ENCODE results near the gene PANX1. TPM values are rescaled to one million over a fixed set of nuclear protein-coding genes. Genes with fewer than 3 reads are reported as not detected.
A peak's percentile ranks its signal among the peaks of the same experiment; 100 is the strongest.

PANX1 gene
- polyA plus RNA-seq, 1 experiment = 52.9 TPM

GRCh38 chr11:94179696-94180095, 51.1 kb downstream of the PANX1 start:
- CTCF ChIA-PET = no interaction called here

DNA sequence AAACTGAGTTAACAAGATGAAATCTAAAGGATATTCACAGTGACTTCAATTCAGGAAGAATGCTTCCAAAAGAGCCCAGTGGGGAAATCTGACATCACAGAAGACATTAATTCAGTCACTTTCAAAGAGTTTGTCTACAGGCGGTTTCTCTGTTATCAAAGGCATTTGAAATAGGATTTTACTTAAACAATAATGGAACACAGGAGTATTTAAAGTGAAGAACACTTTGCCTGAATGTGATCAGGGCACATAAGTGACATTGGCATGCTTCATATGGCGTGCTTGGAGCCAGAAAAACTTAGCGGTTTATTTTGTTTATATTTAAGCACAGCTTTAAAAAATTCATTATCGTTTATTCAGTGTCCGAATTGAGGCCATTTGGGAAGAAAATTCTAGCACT, 52.9 kb downstream of the PANX1 start:
- TF ChIP-seq, protein P1, sequence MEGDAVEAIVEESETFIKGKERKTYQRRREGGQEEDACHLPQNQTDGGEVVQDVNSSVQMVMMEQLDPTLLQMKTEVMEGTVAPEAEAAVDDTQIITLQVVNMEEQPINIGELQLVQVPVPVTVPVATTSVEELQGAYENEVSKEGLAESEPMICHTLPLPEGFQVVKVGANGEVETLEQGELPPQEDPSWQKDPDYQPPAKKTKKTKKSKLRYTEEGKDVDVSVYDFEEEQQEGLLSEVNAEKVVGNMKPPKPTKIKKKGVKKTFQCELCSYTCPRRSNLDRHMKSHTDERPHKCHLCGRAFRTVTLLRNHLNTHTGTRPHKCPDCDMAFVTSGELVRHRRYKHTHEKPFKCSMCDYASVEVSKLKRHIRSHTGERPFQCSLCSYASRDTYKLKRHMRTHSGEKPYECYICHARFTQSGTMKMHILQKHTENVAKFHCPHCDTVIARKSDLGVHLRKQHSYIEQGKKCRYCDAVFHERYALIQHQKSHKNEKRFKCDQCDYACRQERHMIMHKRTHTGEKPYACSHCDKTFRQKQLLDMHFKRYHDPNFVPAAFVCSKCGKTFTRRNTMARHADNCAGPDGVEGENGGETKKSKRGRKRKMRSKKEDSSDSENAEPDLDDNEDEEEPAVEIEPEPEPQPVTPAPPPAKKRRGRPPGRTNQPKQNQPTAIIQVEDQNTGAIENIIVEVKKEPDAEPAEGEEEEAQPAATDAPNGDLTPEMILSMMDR (IDR thresholded peaks at IDR 0.05; ENCODE audit: low read depth, low read length) = no peak
- Histone ChIP-seq H3K9me3 (ENCODE audit: control insufficient read depth, insufficient read depth, low read length) (peaks cover 5% of the 10 kb centered on the region; the same call in 1 of the 2 replicates), H3K27ac (ENCODE audit: low read depth, low read length) (peak overlapping the region; percentile 32), H3K4me3 (ENCODE audit: low read depth, low read length) (no peak overlapping the region), H3K27me3 (ENCODE audit: control insufficient read depth, insufficient read depth, low read length) (no peaks in the 10 kb centered on the region)
- POLR2A ChIA-PET = interaction anchor here (1.0 to 1.4 kb wide), 3 partner anchors 20 to 52 kb away, joined by 3 to 7 read pairs (median 5); partner anchors contain the start of gene PANX1
- no peak for DNase-seq (ENCODE audit: low read depth, low spot score)
- CTCF ChIA-PET = interaction anchor here (3.7 to 6.9 kb wide), 3 partner anchors 11 to 286 kb away, joined by 23 to 68 read pairs (median 61); no protein-coding TSS in a partner anchor

More at GRCh38 chr11:94179696-94180095, 51.1 kb downstream of the PANX1 start:
- TF ChIP-seq, protein P1 (IDR thresholded peaks at IDR 0.05; ENCODE audit: low read depth, low read length) = no peak
- no peaks in the 10 kb centered on the region for H3K27me3 ChIP-seq (ENCODE audit: control insufficient read depth, insufficient read depth, low read length)
- POLR2A ChIA-PET = no interaction called here
- H3K9me3 ChIP-seq (ENCODE audit: control insufficient read depth, insufficient read depth, low read length) = peaks cover 5% of the 10 kb centered on the region; the same call in 1 of the 2 replicates
- DNase-seq (ENCODE audit: low read depth, low spot score) = no peak
- no peak overlapping the region for H3K4me3 ChIP-seq (ENCODE audit: low read depth, low read length)
- no peak overlapping the region for H3K27ac ChIP-seq (ENCODE audit: low read depth, low read length)

DNA sequence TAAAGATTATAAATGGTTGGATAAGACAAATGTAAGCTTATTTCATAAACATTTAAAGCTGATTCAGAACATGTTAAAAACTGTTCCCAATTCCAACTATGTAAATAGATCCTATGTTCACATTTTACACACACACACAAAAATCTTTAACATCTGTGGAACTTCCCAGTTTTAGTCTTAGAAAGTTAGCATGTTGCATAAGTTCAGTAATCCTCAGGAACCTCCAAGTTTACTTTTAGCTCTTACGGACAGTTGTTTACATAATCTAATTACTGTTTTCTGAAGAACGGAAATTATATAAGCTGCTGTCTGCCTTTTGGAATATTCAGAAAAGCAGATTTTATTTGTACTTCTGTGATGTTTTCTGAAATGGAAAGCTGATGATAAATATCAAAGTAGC, 53.3 kb downstream of the PANX1 start:
- peaks cover 5% of the 10 kb centered on the region; the same call in 1 of the 2 replicates for H3K9me3 ChIP-seq (ENCODE audit: control insufficient read depth, insufficient read depth, low read length)
- CTCF ChIA-PET = interaction anchor here (3.4 to 6.9 kb wide), 4 partner anchors 11 to 287 kb away, joined by 23 to 68 read pairs (median 48); no protein-coding TSS in a partner anchor
- H3K27me3 ChIP-seq (ENCODE audit: control insufficient read depth, insufficient read depth, low read length) = no peaks in the 10 kb centered on the region
- DNase-seq (ENCODE audit: low read depth, low spot score) = no peak
- no peak overlapping the region for H3K27ac ChIP-seq (ENCODE audit: low read depth, low read length)
- TF ChIP-seq, protein P1 (IDR thresholded peaks at IDR 0.05; ENCODE audit: low read depth, low read length) = no peak
- no peak overlapping the region for H3K4me3 ChIP-seq (ENCODE audit: low read depth, low read length)
- POLR2A ChIA-PET = interaction anchor here (1.0 to 1.4 kb wide), 3 partner anchors 19 to 53 kb away, joined by 3 to 7 read pairs (median 5); partner anchors contain the start of gene PANX1

- Histone ChIP-seq H3K4me3 (ENCODE audit: low read depth, low read length) (no peak overlapping the region), H3K27me3 (ENCODE audit: control insufficient read depth, insufficient read depth, low read length) (no peaks in the 10 kb centered on the region), H3K9me3 (ENCODE audit: control insufficient read depth, insufficient read depth, low read length) (peaks cover 2% of the 10 kb centered on the region; the same call in 1 of the 2 replicates), H3K27ac (ENCODE audit: low read depth, low read length) (no peak overlapping the region)
- DNase-seq (ENCODE audit: low read depth, low spot score) = no peak
- ChIA-PET CTCF (interaction anchor here (0.6 to 6.9 kb wide), 29 partner anchors 8 to 447 kb away, joined by 3 to 68 read pairs (median 4); partner anchors contain the start of genes C11orf97 and PANX1), POLR2A (interaction anchor here (3.4 kb wide), 1 partner anchor 17 kb away, joined by 30 read pairs; no protein-coding TSS in a partner anchor)
- TF ChIP-seq, protein P1 (IDR thresholded peaks at IDR 0.05; ENCODE audit: low read depth, low read length) = no peak
Observed at GRCh38 chr11:94183251-94183885, 54.7 kb downstream of the PANX1 start.

- CTCF ChIA-PET = interaction anchor here (0.6 to 6.9 kb wide), 36 partner anchors 9 to 448 kb away, joined by 3 to 68 read pairs (median 4); partner anchors contain the start of genes C11orf97 and PANX1
Observed at GRCh38 chr11:94183886-94184264, 55.2 kb downstream of the PANX1 start.

More at GRCh38 chr11:94183886-94184264, 55.2 kb downstream of the PANX1 start:
- H3K27ac ChIP-seq (ENCODE audit: low read depth, low read length) = no peak overlapping the region
- no peaks in the 10 kb centered on the region for H3K9me3 ChIP-seq (ENCODE audit: control insufficient read depth, insufficient read depth, low read length)
- no peaks in the 10 kb centered on the region for H3K27me3 ChIP-seq (ENCODE audit: control insufficient read depth, insufficient read depth, low read length)
- no peak for DNase-seq (ENCODE audit: low read depth, low spot score)
- POLR2A ChIA-PET = interaction anchor here (3.4 kb wide), 1 partner anchor 17 kb away, joined by 30 read pairs; no protein-coding TSS in a partner anchor
- TF ChIP-seq, protein P1 (IDR thresholded peaks at IDR 0.05; ENCODE audit: low read depth, low read length) = peak; percentile 76
- no peak overlapping the region for H3K4me3 ChIP-seq (ENCODE audit: low read depth, low read length)

Data from AG04450 (cell line).